IPS-NIHi11 (cell line): ENCODE data around the gene CCDC88A.
A peak's percentile ranks its signal among the peaks of the same experiment; 100 is the strongest.
"Not testable (repeated sequence)": the region's sequence is repeated elsewhere in the genome, so short reads cannot be mapped to it uniquely, and the experiment has no call there.

Experiments
- DNase-seq: peaks from one replicate; pipeline ENCODE4 v3.0.0; 2012; ENCODE audit warnings: mixed read lengths, low spot score

CCDC88A gene

DNA sequence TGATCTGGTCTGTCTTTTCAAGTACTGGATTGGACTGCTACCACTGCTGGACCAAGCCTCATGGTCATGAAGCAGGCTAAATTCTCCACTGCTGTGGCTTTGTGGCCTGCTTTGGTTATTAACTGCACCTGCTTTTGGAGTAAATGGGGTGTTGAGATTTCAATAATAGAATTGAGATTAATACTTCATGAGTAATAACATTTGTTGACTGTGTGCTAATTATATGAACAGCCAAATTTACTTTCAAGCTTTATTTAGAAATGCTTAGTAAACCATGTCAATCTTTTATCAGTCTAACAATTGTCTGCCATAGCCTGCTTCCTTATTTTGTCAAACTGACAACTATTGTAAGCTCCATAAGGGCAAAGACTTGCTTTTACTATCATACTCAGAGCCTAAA lies 123.3 kb downstream of the CCDC88A start:
- DNase-seq, result no peak

GRCh38 chr2:55283083-55283482 lies 136.6 kb downstream of the CCDC88A start:
- no peak for DNase-seq

GRCh38 chr2:55282110-55282917 lies 137.3 kb downstream of the CCDC88A start:
- peak; percentile 77 for DNase-seq

DNA sequence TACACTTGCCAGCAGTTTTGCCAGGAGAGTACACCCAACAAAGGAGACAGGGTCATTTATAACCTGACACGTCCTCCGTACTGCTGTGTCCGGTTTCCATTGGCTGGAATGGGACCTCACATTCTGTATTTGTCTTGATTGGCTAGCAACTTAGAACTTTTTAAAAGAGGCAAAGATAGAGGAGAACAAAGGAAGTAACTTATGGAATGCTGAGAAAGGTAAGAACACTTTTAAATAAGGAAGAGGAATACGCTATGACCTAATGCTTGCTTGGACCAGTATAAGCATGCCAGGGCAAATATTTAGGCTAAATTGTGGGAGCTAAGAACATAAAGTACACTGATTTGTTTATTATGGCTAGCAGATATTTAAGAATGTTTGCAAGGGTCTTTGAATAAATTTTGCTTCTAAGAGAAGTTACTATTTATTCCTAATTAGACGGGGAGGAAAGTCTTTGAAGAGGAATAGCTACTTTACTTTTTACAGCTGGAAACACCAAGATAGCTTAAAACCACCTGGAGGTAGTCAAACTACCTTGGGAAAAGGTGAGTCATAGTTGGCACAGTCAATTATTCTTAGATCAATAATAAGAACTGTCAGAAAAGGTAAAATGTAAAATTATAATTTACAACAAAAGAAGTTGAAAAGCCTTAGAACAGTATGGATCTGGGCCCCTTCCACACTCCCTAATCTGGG lies 138.7 kb downstream of the CCDC88A start:
- DNase-seq, result not testable (repeated sequence)

DNA sequence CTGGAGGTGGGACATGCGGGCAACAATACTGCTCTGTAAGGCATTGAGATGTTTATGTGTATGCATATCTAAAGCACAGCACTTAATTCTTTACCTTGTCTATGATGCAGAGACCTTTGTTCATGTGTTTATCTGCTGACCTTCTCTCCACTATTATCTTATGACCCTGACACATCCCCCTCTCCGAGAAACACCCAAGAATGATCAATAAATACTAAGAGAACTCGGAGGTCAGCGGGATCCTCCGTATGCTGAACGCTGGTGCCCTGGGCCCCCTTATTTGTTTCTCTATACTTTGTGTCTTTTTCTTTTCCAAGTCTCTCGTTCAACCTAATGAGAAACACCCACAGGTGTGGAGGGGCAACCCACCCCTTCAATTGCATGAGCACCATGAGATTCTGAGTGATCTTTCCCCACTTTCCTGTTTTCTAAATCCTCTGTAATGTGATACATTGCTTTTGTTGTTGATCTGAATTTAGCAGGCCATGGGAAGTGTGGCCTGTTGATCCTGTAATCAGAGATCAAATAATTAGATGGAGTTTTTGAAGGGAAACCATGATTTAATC lies 139.7 kb downstream of the CCDC88A start:
- DNase-seq, result not testable (repeated sequence)

- not testable (repeated sequence) for DNase-seq
These were observed 140.3 kb downstream of the CCDC88A start for GRCh38 chr2:55279214-55279835.

DNA sequence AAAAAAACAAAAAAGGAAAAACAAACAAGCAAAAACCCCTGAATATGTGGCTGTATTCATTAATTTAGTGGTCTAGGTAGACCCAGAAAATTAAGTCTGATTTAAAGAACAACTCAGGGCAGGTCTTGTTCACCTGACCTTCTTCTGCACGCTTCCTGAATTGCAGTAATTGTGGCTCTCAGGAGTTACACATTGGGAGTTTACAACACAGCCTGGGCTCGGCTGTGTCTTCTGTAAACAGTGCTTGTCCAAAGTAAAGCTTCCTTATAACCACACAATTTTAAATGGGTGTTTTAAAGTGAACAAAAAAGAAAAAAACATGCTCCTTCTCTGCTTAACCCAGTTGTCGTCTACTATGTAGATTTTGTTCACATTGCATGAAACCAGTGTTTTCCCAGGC lies 142.3 kb downstream of the CCDC88A start:
- no peak for DNase-seq

DNA sequence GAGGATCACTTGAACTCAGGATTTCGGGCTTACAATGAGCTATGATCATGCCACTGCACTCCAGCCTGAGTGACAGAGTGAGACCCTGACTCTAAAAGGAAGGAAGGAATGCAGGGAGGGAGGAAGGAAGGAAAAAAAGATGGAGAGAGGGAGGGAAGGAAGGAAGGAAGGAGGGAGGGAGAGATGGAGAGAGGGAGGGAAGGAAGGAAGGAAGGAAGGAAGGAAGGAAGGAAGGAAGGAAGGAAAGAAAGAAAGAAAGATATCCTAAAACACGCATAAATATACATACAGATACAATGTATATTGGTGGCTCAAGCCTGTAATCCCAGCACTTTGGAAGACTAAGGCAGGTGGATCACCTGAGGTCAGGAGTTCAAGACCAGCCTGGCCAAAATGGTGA lies 145.3 kb downstream of the CCDC88A start:
- not testable (repeated sequence) for DNase-seq

- DNase-seq, result no peak
These were observed 150.0 kb downstream of the CCDC88A start for GRCh38 chr2:55269645-55269990.

DNA sequence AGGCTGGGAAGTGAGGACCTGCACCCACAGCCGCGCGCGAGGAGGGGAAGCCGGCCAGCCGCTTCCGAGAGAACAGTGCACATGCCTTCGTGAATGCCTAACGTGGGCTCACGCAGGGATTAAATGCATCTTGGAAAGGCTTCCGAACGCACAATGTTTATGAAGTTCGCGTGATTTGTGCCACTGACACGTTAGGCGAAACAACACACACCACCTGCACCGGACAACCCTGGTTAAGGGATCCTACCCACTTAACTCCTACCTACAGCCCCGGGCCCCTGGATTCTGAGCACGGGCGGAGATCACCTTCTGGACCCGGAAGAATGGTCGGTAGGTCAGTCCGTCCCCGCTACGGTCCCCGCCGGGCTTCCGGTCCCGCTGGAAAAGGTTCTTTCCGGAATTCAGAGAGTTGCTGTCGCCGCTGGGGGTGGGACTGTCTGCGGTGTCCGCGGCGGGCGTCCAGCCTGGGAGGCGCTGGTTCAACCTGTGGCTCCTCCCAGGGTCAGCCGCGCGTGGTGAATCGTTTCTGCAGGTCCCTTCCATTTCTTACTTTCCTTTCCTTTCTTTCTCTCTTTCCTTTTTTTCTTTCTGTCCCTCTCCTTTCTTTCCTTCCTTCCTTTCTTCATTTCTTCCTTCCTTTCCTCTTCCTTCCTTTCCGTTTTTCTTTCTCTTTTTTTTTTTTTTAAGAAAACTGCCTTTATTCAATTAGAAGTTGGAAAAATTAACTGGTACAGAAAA lies 150.6 kb downstream of the CCDC88A start, which contains the start of gene MTIF2:
Gene MTIF2, minus strand, starts transcription at position 325 of the 738 bp plus-strand sequence. CDS start 5,373 bp downstream, outside the sequence.
- DNase-seq, result peak; percentile 94

DNA sequence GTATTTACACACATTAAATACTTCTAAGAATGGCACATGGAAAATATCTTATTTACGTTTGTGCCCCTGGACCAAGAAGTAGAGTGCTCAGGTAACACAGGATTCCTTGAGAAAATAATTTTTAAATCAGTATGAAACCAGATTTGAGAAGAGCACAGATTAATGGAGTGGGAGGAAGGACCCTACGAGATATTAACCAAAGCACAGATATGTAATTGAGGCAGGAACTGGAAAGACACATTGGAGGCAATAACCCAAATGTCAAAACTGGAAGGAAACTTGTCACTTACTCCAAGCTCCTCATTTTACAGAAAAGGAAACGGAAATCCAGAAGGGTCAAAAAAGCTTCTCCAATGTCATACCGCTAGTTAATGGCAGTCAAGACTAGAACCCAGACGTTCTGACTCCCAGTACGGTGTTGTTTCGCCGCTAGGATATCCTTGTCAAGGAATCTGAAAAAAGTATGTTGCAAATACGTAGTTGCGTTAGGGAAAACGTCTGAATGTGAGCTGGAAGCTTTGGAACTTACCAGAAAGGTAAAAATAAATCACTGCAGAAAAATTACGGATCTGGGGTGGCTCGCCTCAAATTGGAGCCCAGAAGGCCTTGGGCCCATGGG lies 151.3 kb downstream of the CCDC88A start:
- DNase-seq, result no peak

DNA sequence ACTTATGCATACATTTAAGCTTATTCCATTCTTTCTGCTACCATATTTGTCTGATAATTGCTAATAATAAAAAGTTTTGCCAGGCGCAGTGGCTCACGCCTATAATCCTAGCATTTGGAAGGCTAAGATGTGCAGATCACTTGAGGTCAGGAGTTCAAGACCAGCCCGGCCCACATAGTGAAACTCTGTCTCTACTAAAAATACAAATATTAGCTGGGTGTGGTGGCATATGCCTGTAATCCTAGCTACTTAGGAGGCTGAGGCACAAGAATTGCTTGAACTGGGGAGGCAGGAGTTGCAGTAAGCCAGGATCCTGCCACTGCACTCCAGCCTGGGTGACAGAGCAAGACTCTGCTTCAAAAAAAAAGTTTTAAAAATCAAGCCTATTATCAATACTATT lies 160.1 kb downstream of the CCDC88A start:
- not testable (repeated sequence) for DNase-seq

DNA sequence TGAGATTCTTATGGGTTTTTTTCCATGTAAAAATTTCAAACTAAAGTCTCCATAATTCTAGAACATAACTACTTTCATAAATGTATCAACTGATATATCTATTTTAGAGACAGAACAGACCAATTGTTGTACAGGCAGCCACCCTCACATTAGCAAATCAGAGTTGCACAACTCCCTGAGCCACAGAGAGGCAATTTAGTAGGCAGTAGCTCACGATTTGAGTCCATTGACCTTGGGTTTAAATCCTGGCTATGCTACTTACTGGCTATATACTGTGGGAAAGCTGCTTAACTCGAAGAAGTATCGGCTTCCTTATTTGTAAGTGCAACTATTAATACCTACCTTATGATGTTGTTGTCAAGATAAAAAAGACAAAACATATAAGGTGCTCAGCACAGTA lies 166.8 kb downstream of the CCDC88A start:
- no peak for DNase-seq

DNA sequence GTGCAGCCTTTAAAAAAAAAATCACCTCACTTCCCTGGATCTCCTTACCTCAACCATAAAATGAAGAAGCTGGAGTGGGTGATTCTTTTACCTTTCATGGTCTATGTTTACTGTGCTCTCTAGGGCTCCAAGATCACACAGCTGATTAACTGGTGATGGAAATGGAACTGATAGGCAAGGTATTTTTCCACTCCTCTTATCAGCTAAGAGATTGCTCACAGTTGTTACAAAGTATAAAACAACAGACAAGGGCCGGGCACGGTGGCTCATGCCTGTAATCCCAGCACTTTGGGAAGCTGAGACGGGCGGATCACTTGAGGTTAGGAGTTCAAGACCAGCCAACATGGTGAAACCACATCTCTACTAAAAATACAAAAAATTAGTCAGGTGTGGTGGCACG lies 172.6 kb downstream of the CCDC88A start:
- DNase-seq, result no peak

- no peak for DNase-seq
These were observed 174.2 kb downstream of the CCDC88A start for GRCh38 chr2:55245411-55245810.

DNA sequence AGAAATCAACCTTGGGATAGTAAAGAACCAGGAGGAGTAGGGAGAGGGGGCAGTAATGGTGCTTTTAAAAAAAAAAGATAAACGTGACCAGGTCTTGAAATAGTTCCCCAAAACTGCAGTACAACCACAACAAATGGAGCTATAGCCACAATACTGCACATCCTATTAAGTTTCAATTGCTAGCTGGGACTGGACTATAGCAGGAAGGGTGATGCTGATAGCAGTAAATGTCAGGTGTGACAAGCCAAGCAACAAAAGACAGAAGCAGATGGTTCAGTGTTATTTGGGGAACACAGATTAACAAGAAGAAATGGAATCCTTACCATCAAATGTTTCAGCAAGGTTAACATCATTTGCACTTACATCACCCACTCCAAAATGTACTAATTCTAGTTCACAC lies 177.0 kb downstream of the CCDC88A start:
- no peak for DNase-seq

GRCh38 chr2:55241582-55241981 lies 178.1 kb downstream of the CCDC88A start:
- DNase-seq, result not testable (repeated sequence)

DNA sequence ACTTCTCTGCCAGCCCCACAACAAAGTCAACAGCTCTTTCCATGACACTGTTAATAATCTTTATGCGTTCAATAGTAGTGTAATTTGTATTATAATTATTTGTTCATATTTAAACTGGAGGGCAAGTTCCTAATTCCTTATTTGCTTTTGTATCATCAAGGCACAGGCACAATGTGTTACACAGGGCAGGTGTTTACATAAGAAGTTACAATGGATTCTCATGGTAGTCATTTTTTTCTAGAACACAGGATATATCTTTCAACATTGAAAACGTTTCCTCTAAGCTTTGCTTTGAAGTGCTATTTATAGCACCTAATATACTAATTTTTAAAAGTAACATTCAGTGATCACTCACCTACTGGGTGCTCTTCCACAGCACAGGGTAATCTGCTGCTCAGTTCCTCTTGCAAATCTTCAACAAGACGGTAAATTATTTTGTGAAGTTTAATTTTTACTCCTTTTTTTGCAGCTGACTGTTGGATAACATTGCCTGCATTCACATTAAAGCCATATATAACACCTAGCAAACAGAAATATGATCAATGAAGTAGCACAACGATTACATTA lies 179.9 kb downstream of the CCDC88A start:
- DNase-seq, result no peak
